Fibroblast of lung (primary cell): Measurements from ENCODE around the gene TNK1. TPM values are rescaled to one million over a fixed set of nuclear protein-coding genes. Genes with fewer than 3 reads are reported as not detected.
A peak's percentile ranks its signal among the peaks of the same experiment; 100 is the strongest.

Source experiments
- DNase-seq, 2 donors: peaks; one replicate each; pipeline versions ENCODE4 v3.0.0 to v3.0.0-alpha.2; 2010; ENCODE audit warnings: low read depth in 2 of 2
- H2AFZ ChIP-seq: 2 replicates; pipeline ENCODE4 v1.5.1; 2012; ENCODE audit warnings: low read length, control low read depth, inconsistent platforms
- H3K27ac ChIP-seq: 2 replicates; pipeline ENCODE4 v1.5.1; 2011; ENCODE audit warnings: low read length, control low read depth; ENCODE audit not compliant: insufficient read depth
- H3K27me3 ChIP-seq: 2 replicates; pipeline ENCODE4 v1.5.1; 2011; ENCODE audit warnings: mild to moderate bottlenecking, low read length; ENCODE audit not compliant: control insufficient read depth, insufficient read depth
- H3K36me3 ChIP-seq: 2 replicates; pipeline ENCODE4 v1.5.1; 2011; ENCODE audit warnings: low read length; ENCODE audit not compliant: control insufficient read depth, insufficient read depth
- H3K4me1 ChIP-seq: 2 replicates; pipeline ENCODE4 v1.5.1; 2011; ENCODE audit warnings: low read length; ENCODE audit not compliant: control insufficient read depth, insufficient read depth; ENCODE audit errors: extremely low read depth
- H3K4me2 ChIP-seq: 2 replicates; pipeline ENCODE4 v1.5.1; 2011; ENCODE audit warnings: low read length, control low read depth; ENCODE audit not compliant: insufficient read depth; ENCODE audit errors: extremely low read depth
- H3K4me3 ChIP-seq, 4 experiments: fragments of 200-600 bp in 1 of 4; sonication (generic) in 1 of 4; replicated peaks in 1 of 4; 2 replicates each; pipeline ENCODE4 v1.5.1; 2011 to 2016; ENCODE audit warnings: low read length in 4 of 4, low read depth in 3 of 4, mild to moderate bottlenecking in 3 of 4, control low read depth in 2 of 4, inconsistent platforms in 1 of 4, mixed read lengths in 1 of 4; ENCODE audit not compliant: insufficient read depth in 1 of 4; ENCODE audit errors: control extremely low read depth in 1 of 4
- H3K79me2 ChIP-seq: 2 replicates; pipeline ENCODE4 v1.5.1; 2012; ENCODE audit warnings: mild to moderate bottlenecking, low read length, inconsistent platforms; ENCODE audit not compliant: control insufficient read depth, insufficient read depth
- H3K9ac ChIP-seq: 2 replicates; pipeline ENCODE4 v1.5.1; 2011; ENCODE audit warnings: mild to moderate bottlenecking, low read length, control low read depth; ENCODE audit not compliant: insufficient read depth
- H3K9me3 ChIP-seq: 2 replicates; pipeline ENCODE4 v1.5.1; 2012; ENCODE audit warnings: low read depth, low read length; ENCODE audit not compliant: control insufficient read depth, insufficient read depth
- H4K20me1 ChIP-seq: 2 replicates; pipeline ENCODE4 v1.5.1; 2011; ENCODE audit warnings: low read length; ENCODE audit not compliant: control insufficient read depth, insufficient read depth; ENCODE audit errors: extremely low read depth
- EZH2 ChIP-seq: IDR thresholded peaks from 2 replicates; pipeline ENCODE4 v1.5.1; 2012; ENCODE audit warnings: low read length, control low read depth, mild to moderate bottlenecking; ENCODE audit errors: missing control alignments
- polyA plus RNA-seq, 2 donors: library from polyadenylated mRNA; depleted of rRNA in 1 of 2; stranded (reverse) in 1 of 2; unstranded in 1 of 2; fragments of >200 nt; gene quantifications; 2 replicates each; pipeline ENCODE4 v1.2.1, GENCODE V29; 2011 to 2012; ENCODE audit warnings: missing spikeins in 1 of 2
- total RNA-seq: library from RNA; depleted of rRNA; stranded (reverse); fragments of >200 nt; gene quantifications from 2 replicates; pipeline ENCODE4 v1.2.1, GENCODE V29; 2014
- TF ChIP-seq, protein P1 (sequence below), 2 donors: IDR thresholded peaks in 1 of 2; conservative IDR thresholded peaks in 1 of 2; 1 replicate in 1 of 2; 2 replicates in 1 of 2; pipeline ENCODE4 v1.5.1; 2011 to 2012; ENCODE audit warnings: low read length in 2 of 2, control low read depth in 1 of 2, inconsistent platforms in 1 of 2, low read depth in 1 of 2, mild to moderate bottlenecking in 1 of 2

The TNK1 gene
- total and polyA plus RNA-seq, 2 donors (not counting 1 experiment from before 2014, with no cell fraction given): 0.15 to 0.66 TPM

GRCh38 chr17:7379134-7379533 lies 1.8 kb upstream of the TNK1 start:
- Histone ChIP-seq H3K27ac (no peak overlapping the region), H4K20me1 (no peaks in the 10 kb centered on the region), H3K9ac (no peak overlapping the region), H3K4me1 (peaks cover 7% of the 10 kb centered on the region), H3K36me3 (no peaks in the 10 kb centered on the region), H3K4me2 (no peak overlapping the region), H2AFZ (no peak overlapping the region), H3K79me2 (no peaks in the 10 kb centered on the region), H3K27me3 (peaks cover 28% of the 10 kb centered on the region), H3K4me3 (no peak overlapping the region), H3K9me3 (no peaks in the 10 kb centered on the region)
- no peak for DNase-seq
- no peak for TF ChIP-seq EZH2
- TF ChIP-seq, protein P1, sequence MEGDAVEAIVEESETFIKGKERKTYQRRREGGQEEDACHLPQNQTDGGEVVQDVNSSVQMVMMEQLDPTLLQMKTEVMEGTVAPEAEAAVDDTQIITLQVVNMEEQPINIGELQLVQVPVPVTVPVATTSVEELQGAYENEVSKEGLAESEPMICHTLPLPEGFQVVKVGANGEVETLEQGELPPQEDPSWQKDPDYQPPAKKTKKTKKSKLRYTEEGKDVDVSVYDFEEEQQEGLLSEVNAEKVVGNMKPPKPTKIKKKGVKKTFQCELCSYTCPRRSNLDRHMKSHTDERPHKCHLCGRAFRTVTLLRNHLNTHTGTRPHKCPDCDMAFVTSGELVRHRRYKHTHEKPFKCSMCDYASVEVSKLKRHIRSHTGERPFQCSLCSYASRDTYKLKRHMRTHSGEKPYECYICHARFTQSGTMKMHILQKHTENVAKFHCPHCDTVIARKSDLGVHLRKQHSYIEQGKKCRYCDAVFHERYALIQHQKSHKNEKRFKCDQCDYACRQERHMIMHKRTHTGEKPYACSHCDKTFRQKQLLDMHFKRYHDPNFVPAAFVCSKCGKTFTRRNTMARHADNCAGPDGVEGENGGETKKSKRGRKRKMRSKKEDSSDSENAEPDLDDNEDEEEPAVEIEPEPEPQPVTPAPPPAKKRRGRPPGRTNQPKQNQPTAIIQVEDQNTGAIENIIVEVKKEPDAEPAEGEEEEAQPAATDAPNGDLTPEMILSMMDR (conservative IDR thresholded peaks at IDR 0.05 in 1 of 2, IDR thresholded peaks at IDR 0.05 in 1 of 2; ENCODE audit: low read depth in 1 of 2, low read length in 2 of 2): no peak

- Histone ChIP-seq H3K4me1 (peaks cover 7% of the 10 kb centered on the region), H3K36me3 (no peaks in the 10 kb centered on the region), H3K27ac (no peak overlapping the region), H3K4me2 (peak overlapping the region; percentile 59), H3K4me3 (peak overlapping the region in 1 of 4 experiments; percentile 46), H3K79me2 (no peaks in the 10 kb centered on the region), H4K20me1 (no peaks in the 10 kb centered on the region), H3K9me3 (no peaks in the 10 kb centered on the region), H3K27me3 (peaks cover 28% of the 10 kb centered on the region), H3K9ac (no peak overlapping the region), H2AFZ (no peak overlapping the region)
- peak; percentile 30 to 37 for DNase-seq
- TF ChIP-seq EZH2: no peak
- TF ChIP-seq, protein P1 (conservative IDR thresholded peaks at IDR 0.05 in 1 of 2, IDR thresholded peaks at IDR 0.05 in 1 of 2; ENCODE audit: low read depth in 1 of 2, low read length in 2 of 2): no peak
These were observed 568 bp upstream of the TNK1 start for GRCh38 chr17:7380321-7380720.

GRCh38 chr17:7382901-7383300 lies 2.0 kb downstream of the TNK1 start:
- Histone ChIP-seq H3K27me3 (peaks cover 28% of the 10 kb centered on the region), H3K4me3 (no peak overlapping the region), H3K9me3 (no peaks in the 10 kb centered on the region), H3K79me2 (no peaks in the 10 kb centered on the region), H3K4me1 (peaks cover 7% of the 10 kb centered on the region), H4K20me1 (no peaks in the 10 kb centered on the region), H3K4me2 (no peak overlapping the region), H3K27ac (no peak overlapping the region), H2AFZ (no peak overlapping the region), H3K9ac (no peak overlapping the region), H3K36me3 (no peaks in the 10 kb centered on the region)
- no peak for DNase-seq
- no peak for TF ChIP-seq EZH2
- TF ChIP-seq, protein P1 (conservative IDR thresholded peaks at IDR 0.05 in 1 of 2, IDR thresholded peaks at IDR 0.05 in 1 of 2; ENCODE audit: low read depth in 1 of 2, low read length in 2 of 2): no peak
